Tibial nerve (tissue), 3 donors: ENCODE measurements around the gene ACP1.

Experiments
- POLR2A ChIP-seq, 2 donors: fragments of 450-650 bp; IDR thresholded peaks; one replicate each; pipeline ENCODE4 v1.6.1; 2017; ENCODE audit warnings: antibody characterized with exemption in 2 of 2, mild to moderate bottlenecking in 2 of 2, moderate library complexity in 2 of 2
- TF ChIP-seq, protein P1 (sequence below), 5 experiments: fragments of 200-600 bp in 3 of 5; fragments of 450-650 bp in 2 of 5; sonication (generic) in 3 of 5; IDR thresholded peaks; one replicate each; pipeline ENCODE4 v1.5.1; 2016 to 2019; ENCODE audit warnings: antibody characterized with exemption in 5 of 5, mild to moderate bottlenecking in 3 of 5, moderate library complexity in 2 of 5

DNA sequence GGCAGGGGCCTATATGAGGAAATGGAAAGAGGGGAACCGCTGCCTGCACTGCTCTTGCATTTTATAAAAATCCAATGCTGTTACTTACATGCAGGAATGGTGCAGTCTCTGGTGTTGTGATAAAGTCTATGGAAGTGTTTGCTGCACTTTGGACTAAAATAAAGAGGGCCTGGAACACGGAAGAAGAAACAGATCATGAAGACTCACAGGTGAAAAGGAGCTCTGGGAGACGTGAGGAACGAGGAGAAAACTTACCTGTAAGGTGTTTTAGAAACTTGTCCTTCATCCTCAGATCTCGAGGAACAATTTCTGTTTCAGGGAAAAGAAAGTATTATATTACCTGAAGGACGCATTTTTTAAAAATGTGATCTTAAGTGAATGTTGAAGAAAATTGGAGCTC is 21.3 kb downstream of the ACP1 start:
- TF ChIP-seq, protein P1, sequence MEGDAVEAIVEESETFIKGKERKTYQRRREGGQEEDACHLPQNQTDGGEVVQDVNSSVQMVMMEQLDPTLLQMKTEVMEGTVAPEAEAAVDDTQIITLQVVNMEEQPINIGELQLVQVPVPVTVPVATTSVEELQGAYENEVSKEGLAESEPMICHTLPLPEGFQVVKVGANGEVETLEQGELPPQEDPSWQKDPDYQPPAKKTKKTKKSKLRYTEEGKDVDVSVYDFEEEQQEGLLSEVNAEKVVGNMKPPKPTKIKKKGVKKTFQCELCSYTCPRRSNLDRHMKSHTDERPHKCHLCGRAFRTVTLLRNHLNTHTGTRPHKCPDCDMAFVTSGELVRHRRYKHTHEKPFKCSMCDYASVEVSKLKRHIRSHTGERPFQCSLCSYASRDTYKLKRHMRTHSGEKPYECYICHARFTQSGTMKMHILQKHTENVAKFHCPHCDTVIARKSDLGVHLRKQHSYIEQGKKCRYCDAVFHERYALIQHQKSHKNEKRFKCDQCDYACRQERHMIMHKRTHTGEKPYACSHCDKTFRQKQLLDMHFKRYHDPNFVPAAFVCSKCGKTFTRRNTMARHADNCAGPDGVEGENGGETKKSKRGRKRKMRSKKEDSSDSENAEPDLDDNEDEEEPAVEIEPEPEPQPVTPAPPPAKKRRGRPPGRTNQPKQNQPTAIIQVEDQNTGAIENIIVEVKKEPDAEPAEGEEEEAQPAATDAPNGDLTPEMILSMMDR (IDR thresholded peaks at IDR 0.05), result no peak
- TF ChIP-seq POLR2A (IDR thresholded peaks at IDR 0.05), result no peak
